ENCODE results near the gene GAPT.

DNA sequence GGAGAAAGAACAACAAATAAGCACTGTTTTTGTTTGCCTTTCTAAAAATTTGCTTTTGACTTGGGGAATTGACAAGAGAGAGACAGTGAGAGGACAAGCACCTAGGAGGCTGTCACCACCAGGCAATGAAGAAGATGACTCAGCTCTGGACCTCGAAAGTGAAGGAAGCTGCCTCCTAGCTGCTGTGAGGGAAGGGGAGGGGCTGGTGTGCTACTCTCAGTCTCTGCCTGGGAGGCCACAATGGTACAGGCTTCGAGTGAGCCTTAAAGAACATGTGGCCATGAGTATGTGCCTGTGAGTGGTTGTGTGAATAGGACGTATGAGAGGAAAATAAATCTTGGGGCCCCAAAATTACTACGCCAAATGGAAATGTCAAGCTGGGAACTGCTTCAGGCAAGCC lies 24.3 kb upstream of the GAPT start:
- TF ChIP-seq EP300 (IDR thresholded peaks at IDR 0.05) (no peak), POLR2A (IDR thresholded peaks at IDR 0.05) (no peak)

Data from tibial nerve (tissue), 3 donors.